Measurements from ENCODE around the gene EFNB3. TPM values are rescaled to one million over a fixed set of nuclear protein-coding genes. Genes with fewer than 3 reads are reported as not detected.

Gene EFNB3
- total and polyA plus RNA-seq, 2 of the 4 experiments (the other 2 are of a cell fraction): 0.54 to 2.0 TPM

- dilution Hi-C loops (cut with HindIII; ENCODE audit: low sequenced_read_pairs, unreplicated experiment) (no loop called here), intact Hi-C loops (cut with micrococcal nuclease) (no loop called here), in situ Hi-C loops (cut with MboI; ENCODE audit: low sequenced_read_pairs) (no loop called here)
- CTCF ChIA-PET: no interaction called here
- Histone ChIP-seq H2AK5ac (ENCODE audit: low read depth, low read length) (no peak overlapping the region), H4K20me1 (ENCODE audit: insufficient read depth, low read length) (no peaks in the 10 kb centered on the region), H3K4me2 (ENCODE audit: low read depth, low read length) (no peak overlapping the region), H3K4me1 (ENCODE audit: control insufficient read depth, insufficient read depth, low read length) (peaks cover 3% of the 10 kb centered on the region; the same call in 1 of the 2 replicates), H3K9me3 (ENCODE audit: control insufficient read depth, insufficient read depth, low read length) (no peaks in the 10 kb centered on the region), H3K56ac (ENCODE audit: extremely low read depth, insufficient read depth, low read length) (no peak overlapping the region), H4K91ac (ENCODE audit: insufficient read depth, low read depth, low read length) (no peak overlapping the region), H2BK5ac (ENCODE audit: low read depth, low read length, poor library complexity, severe bottlenecking) (no peak overlapping the region), H3K27me3 (ENCODE audit: control insufficient read depth, insufficient read depth, low read length) (peaks cover 67% of the 10 kb centered on the region), H3K9ac (ENCODE audit: low read depth, low read length) (no peak overlapping the region), H4K5ac (ENCODE audit: low read depth, low read length) (no peak overlapping the region), H2AFZ (replicated peaks; ENCODE audit: low read length, poor library complexity) (no peak overlapping the region), H3K14ac (replicated peaks; ENCODE audit: low read depth, low read length) (no peak overlapping the region), H3K23ac (ENCODE audit: low read depth, low read length) (no peak overlapping the region), H3K36me3 (ENCODE audit: control insufficient read depth, insufficient read depth, low read length) (no peaks in the 10 kb centered on the region), H2BK15ac (ENCODE audit: low read depth, low read length) (no peak overlapping the region), H2BK20ac (ENCODE audit: low read depth, low read length) (no peak overlapping the region), H2AK9ac (replicated peaks; ENCODE audit: low read depth, low read length, poor library complexity) (no peak overlapping the region), H2BK120ac (ENCODE audit: low read depth, low read length) (no peak overlapping the region), H3K27ac (ENCODE audit: insufficient read depth, low read length) (no peak overlapping the region), H3K9me1 (ENCODE audit: insufficient read depth, low read length) (no peaks in the 10 kb centered on the region), H3K18ac (ENCODE audit: low read depth, low read length) (no peak overlapping the region), H3K4ac (ENCODE audit: low read depth, low read length) (no peak overlapping the region), H4K8ac (ENCODE audit: low read depth in 2 of 2, low read length in 2 of 2) (no peak overlapping the region), H3K79me1 (ENCODE audit: low read depth in 1 of 2, low read length in 2 of 2) (no peaks in the 10 kb centered on the region), H3K4me3 (ENCODE audit: insufficient read depth, low read depth, low read length) (no peak overlapping the region)
- DNase-seq (no peak), ATAC-seq (ENCODE audit: low read depth) (no peak)
- POLR2A ChIA-PET (ENCODE audit: unreplicated experiment): no interaction called here
- TF ChIP-seq RFX5 (IDR thresholded peaks at IDR 0.05; ENCODE audit: low read depth, low read length) (no peak), RAD21 (IDR thresholded peaks at IDR 0.05; ENCODE audit: low read length) (no peak)
- WGBS, 2 experiments (ENCODE audit: extremely low coverage in 2 of 2, insufficient read length in 1 of 2): no CpG with 5 or more reads among the region's 11 CpGs
- BruUV-seq (replicated peaks): no TSS peak
These were observed 4.0 kb downstream of the EFNB3 start for GRCh38 chr17:7709031-7709430.
